ENCODE data around the gene PRKCE.

- TF ChIP-seq REST (IDR thresholded peaks at IDR 0.05; ENCODE audit: insufficient read depth in 1 of 2, low read depth in 2 of 2, low read length in 1 of 2) (no peak), CTCF (IDR thresholded peaks at IDR 0.05) (no peak)
Measured at GRCh38 chr2:45839508-45840251, 188.2 kb downstream of the PRKCE start.
